Dedifferentiated amniotic fluid mesenchymal stem cell (primary cell): ENCODE results near the gene PDE2A.

Experiments
- DNase-seq: peaks from one replicate; pipeline ENCODE4 v3.0.0-alpha.2; 2016; ENCODE audit errors: extremely low spot score

The PDE2A gene

DNA sequence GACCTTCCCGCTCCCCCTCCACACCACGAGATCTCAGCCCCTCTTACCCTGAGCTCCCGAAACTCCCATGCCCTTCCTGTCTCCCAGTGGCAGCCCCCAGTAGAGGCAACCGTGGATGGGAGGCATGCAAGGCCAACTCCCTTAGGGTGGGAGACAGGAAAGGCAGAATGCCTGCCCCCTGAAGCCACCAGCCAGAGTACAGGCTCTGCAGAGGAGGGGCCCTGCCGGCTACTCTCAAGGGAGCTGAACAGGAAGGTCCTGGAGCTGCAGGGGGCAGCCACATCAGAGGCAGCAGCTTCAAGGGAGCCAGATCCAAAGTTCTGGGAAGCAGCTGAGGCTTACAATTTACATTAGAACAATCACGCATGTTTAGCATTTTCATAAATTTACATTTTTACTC lies 38.3 kb downstream of the PDE2A start:
- no peak for DNase-seq

DNA sequence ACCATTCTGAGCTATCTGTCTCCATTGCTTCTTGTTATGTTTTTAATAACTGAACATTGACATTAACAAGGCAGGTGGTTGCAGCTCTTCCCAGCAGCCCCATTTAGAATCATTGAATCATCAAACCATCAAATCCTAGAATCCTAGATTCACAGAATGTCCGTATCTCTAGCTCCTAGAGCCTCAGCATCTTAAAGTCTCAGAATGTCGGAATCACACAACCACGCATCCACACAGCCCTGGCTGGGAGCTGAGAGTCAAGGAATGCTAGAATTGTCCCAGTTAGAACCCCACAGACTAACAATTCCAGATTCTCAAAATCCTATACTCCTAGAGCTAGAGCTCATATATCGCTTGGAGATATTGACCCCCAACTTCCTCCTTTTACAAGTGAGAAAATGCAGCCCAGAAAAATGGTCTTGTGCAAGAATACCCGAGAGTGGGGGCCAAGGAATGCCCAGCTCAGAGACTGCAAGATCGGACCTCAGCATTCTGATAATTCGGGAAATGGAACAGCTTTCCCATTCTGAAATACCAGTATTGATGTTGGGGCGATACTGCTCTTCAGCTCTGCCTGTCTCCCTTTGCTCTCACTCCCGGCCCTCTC lies 38.8 kb downstream of the PDE2A start:
- DNase-seq: no peak

DNA sequence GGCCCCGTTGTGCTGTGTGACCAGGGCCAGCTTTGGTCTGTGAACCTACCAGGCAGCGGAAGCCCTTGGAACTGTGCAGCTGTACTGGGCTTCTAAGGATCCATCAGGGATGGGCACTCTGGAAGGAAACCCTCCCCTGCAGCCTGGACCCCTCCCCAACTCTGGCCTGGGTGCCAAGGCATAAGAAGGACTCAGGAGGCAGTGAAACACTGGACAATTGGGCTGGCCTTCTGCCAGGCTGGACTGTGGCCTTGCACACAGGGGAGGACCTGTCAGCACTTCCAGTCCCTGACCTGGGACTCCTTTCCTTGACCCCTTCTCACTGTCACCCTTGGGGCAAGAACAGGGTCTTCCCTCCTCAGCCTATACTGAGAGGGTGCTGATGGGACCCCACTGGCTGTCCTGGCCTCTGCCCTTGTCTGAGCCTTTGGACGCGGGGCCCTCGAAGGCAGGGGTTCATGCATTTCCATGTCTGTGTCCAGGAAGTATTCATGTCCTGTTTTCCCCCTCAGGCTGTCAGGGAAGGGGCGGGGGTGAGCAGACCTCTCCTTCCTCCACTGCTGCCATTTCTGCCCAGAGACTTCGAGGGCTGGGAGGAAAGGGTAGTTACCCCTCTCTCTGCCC lies 39.6 kb downstream of the PDE2A start:
- DNase-seq: no peak

DNA sequence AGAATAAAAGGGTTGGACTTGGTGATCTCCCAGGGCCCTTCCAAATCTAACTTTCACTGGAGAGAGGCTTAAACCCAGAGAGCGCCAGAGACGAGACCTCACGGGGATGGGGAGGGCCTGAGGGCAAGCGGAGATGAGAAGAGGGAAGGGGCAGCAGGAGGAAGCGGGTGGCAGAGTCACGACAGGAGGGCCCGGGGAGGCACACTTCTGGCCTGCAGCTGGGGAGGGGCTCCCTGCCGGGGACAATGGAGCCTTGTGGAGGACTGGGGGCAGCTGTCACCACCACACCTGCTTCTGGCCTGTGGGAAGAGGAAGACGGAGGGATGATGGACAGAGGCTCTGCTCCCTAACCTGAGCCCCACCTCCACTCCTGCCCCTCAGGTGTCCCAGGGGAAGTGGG lies 40.2 kb downstream of the PDE2A start:
- DNase-seq: no peak

DNA sequence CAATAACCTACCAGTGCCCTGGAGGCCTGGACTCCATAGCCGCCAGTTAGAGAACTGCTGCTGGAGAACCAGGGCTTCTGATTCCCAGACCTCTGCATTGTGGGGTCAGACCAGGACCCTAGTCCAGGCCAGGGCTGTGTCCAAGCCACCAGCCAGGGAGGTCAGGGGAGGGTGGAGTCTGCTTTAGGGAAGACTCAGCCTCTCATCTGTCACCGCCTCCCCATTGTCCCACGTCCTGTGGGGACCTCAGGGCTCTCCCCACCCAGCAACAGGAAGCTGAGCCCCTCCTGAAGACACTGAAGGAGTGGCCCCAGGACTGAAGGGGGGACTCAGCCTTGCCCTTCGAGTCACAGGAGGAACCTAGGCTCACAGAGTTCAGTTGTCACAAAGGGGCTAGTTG lies 41.2 kb downstream of the PDE2A start:
- DNase-seq: no peak

DNA sequence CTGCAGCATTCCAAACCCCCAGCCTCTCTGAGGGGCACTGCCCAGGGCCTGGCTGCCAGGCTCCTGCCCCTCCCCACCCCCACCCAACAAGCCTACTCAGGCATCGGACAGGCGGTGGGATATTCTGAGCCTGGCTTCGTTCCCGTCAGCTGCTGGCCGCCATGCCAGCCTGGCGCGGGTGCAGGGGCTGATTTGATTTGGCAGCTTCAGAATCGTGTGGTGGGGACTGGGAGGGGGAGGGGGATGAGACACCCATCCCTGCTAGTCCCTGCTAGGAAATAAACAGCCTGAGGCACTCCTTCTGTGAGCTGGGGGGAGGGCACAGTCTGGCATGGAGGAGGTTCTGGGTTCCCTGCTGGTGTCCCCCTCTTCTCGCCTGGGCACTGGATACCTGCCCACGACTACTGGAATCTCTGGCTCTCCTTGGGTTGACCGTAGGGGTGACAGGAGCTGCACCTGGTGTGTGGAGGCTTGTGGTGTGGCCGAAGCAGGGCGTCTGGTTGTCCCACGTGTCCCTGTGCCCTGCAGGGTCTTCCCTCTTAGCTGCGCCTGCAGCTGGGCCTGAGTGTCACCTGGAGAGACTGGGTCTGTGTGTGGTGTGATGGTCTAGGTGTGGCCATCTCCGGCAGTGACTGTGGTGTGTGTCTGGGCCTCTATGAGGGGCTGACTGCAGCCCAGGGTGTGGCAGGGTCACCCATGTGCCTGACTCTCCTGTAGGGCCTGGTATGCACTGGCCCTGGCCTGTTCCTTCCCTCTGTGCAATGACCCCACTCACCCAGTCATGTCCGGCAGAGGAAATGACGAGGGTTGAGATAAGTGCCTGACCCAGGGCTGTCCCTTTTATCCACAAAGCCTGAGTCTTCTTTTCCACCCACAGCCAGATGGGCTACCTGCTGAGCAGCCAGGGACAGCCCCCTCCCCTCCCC lies 42.2 kb downstream of the PDE2A start:
- DNase-seq: no peak

DNA sequence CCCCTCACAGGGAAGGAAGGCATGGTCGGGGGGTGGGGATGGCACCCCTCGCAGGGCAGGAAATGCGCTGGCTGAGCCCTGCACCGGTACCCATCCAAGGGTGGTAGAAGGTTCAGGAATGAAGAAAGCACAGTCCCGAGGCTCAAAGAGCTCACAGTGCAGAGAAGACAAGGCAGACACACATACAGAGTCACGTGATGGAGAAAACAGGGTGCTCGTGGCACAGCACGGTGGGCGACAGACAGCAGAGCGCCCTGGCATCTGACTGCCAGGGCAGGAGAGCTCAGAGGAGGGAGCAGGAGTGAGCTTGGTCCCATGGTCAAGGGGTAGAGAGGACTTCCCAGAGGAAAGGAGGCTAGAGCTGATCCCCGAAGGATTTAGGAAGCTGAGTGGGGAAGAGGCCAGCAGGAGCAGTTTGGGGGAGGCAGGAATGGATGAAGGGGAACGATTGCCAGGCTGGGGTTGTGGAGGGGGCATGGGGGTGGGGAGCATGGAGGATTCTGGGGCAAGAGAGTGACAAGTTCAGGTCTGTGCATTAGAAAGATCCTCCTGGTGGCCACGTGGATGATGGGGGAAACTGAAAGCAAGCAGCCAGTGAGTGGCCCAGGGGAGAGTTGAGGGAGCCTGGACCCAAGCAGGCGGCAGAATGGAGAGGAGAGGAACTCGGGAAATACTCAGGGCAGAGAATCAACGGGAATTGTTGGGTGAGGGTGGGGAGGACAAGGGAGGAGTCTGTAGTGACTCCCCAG lies 43.9 kb downstream of the PDE2A start:
- no peak for DNase-seq

DNA sequence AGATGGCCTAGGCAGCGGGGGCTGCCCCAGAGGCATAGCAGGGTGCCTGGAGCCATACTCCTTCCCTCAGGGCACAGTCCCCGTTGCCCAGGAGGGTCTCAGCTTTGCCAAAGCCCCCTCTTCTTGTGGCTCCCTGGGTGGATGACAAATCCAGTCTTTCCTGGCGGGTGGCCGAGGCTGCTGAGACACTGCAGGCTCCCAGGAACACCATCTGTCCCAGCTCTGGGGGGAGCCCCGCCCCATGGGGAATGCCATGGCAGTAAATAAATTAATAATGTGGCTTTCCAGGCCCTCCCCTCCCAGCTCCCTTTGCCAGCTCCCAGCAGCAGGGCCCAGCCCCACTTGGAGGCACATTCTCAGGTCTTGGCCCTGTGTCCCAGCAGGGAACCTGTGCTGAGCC lies 45.0 kb downstream of the PDE2A start:
- DNase-seq: no peak

DNA sequence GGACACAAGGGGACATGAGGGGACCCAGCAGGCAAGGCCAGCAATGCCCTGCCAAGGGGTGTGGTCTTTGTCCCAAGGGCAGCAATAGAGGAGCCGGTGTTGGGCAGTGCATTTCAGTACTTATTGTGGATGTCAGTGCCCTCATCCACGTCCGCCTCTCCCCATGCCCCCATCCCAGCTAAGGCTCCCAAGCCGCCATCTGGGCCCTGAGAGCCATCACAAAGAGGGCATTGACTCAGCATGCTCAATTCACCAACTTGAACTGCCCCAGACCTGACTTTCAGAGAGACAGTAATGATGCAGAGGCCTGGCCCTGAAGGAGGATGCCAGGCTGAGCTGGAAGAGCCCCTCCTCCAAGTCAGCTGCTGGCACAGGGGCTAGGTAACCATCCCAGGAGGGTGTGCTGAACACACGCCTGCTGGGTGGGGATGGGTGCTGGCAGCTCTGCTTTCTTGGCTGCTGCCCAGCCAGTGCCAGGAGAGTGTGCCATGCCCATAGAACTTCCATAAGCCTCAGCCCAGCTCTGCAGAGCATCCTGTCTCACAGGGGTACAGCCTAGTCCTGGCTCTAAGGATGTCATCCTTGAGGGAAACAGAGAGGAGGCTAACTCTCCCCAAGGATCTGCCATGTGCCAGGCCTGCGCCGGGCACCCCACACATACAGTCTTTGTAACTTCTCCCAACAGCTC lies 46.5 kb downstream of the PDE2A start:
- no peak for DNase-seq

DNA sequence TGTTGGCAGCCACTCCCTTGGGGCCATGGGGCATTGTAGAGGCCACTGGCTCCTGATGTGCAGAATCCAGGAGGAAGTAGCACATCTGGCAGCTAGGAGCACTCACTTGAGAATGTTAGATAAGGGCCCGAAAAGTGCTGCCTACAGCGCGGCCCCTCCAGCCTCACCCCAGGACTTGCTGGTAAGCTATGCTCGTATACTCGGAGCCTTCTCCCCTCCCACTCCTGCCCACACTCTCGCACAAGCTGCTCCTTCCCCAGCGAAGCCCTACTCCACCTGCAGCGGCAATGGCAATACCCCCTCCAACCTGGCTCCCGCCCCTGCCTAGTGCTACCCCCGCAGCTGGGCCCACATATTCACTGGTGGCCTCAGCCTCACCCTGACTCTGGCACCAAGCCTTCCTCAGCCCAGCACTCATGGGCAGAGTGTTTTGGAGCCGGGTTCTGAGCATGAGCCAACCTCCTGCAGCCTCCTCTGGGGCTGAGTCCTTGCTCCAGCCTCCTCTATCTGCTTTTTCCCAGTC lies 47.7 kb downstream of the PDE2A start:
- no peak for DNase-seq

DNA sequence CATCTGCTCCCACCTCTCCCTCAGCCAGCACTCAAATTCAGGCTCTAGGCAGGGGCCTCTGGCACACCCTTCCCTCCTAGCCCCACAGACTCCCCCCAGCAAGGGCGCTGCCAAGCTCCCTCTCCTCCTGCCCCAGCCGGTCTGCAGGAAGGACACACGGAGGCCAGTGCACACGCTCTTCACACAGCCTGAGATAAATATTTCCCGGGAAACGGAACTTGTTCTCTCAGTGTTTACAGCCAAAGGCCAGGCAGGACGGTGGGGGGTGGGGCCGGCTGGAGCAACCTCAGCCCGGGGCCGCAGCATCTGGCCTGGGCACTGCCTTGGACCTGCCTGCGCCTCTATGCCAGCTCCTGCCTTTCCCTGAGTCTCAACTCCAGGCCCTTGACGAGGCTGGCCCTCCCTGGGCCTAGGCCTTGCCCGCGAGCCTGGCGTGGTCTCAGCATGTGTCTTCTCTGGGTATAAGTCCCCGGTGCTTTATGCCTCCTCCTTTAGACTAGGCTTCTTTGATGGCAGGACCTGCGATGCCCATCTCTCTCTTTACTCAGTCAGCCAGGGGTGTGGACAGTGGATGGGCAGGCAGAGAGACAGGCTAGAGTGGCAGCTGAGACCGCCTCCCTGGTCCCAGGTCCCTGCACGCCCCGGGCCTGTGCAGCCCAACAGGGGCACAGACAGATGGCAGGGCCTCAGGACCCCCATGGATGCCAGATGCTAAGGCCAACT lies 48.4 kb downstream of the PDE2A start:
- DNase-seq: no peak

DNA sequence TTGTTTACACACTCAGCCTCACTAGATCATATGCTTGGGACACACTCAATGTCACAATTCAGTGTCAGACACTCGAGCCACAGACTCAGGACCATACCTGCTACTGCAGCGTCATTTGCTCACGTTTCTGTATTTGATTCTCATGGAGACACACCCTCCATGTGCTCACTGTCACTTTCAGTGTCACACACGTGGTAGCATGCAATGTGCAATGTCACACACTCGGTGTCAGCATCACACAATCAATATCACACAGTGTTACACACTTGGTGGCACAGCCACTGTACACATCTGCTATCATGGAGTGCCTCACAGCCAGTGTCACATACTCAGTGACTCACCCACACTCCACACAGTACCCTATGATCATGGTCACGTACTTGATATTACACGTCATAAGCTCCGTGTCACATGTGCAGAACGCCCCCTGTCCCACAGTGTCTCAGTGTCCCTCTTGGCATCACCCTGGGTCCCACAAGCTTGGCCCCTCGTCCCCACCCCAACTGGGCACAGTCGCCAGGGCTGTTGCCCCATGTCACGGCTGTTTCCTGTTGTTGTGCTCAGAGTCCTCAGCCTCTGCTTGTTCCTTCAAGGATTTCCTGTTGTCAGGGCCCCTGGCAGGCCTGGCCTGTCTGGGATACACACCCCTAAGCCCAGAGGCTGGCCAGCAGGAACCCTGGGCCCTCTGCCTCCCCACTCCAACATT lies 49.6 kb downstream of the PDE2A start:
- DNase-seq: no peak

DNA sequence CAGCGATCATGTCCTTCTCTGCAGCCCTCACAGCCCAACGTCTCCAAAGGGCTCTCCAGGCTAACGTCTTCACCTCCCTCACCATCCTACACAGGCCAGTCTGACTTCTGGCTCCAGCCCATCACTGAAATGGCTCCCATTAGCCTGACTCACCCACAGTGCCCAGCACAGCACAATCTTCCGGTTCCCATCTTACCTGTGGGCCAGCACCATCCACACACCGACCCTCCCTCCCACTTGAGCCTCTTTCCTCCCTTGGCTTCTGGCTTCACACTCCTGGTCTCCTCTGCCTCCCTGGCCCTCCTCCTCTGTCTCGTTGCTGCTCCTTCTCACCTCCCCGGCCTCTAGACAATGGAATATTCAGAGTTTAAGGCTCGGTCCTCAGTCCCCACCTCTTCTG lies 51.2 kb downstream of the PDE2A start:
- DNase-seq: no peak

DNA sequence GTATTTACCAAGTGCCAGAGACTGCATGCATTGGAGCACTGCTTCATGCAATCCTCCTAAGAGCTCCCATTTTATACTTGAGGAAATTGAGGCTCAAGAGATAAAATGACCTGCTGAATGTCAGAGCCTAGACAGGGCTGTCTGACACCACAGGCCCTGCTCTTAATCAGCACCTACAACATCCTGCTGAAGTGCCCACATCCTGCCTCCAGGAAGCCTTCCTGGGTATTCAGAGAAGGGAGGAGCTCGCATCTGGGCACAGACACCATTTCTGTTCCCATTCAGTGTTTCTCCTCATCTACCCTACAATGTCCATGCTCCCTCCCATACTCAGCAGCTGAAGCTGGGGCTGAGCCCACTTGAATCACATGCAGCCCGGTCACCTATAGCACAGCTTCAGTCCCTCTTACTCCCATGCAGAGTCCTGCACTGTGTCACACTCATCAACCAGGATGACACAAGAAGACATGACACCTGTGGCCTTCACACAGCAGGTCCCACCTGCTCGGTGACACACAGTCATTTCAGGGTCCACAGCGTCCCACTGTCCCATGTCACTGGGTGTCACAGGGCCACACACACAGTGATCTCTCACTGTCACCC lies 53.1 kb downstream of the PDE2A start:
- DNase-seq: no peak

DNA sequence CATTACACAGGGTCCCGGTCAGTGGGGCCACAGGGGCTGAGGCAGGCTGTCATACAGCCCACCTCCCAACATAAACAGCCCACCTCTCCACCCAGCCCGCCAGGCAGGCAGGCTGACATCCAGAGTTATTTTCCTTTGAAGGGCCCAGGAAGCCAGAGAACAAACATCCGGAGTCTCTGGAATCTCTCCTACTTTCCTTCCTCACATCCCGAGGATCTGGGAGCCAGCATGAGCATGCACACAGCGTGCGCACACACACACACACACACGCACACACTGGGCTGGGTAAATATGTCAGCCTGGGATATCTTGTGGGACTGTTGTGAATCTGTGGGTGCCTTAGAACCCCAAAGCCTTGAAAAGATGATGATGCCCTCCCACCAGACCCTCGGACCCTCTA lies 55.4 kb downstream of the PDE2A start:
- DNase-seq: no peak

DNA sequence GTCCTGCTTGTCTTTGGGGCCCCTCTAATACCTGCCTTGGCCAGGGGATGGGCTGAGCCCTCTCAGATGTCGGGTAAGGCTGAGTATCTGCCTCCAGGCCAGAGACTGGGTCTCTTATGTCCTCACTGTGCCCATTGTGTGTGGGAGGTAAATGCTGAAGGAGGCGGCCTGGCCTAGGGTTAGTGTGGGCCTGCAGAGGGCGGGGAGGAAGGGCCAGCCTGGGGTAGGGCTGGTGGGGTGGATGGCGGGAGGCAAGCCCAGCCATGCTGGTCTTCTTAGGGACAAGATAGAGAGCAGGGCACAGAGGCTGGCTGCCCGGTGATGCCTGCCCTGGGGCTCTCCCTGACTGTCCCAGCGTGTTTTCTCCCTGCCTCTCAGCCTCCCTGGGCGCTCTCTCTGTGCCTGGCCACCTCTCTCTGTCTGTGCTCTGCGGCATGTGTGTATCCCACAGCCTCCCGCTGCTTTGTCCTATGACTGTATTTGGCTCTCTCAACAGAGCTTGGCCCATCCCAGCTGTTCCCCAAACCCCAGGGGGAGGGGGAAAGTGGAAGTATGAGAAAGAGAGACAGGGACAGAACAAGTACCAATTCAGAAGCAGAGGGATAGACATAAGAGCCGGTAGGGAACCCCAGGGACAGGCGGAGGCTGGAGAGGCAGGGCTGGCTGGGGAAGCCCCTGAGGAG lies 57.0 kb downstream of the PDE2A start:
- DNase-seq: no peak

DNA sequence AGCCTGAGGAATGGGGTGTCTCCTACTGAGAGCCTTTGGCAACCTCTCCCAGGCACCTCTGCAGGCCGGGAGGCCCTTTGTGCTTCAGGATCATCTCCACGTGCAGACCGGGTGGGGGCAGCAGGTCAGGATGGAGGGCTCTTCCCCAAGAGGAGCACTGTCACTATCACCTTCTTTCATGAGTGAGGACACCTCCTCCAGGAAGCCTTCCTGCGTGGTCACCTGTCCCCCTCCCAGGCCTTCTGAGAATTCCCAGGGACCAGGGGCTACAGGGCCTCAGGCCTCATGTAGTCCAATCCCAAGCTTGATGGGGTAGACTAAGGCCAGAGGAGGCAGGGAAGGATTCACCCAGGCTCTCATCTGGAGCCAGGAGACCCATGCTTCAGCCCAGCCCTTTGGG lies 57.6 kb downstream of the PDE2A start:
- no peak for DNase-seq

DNA sequence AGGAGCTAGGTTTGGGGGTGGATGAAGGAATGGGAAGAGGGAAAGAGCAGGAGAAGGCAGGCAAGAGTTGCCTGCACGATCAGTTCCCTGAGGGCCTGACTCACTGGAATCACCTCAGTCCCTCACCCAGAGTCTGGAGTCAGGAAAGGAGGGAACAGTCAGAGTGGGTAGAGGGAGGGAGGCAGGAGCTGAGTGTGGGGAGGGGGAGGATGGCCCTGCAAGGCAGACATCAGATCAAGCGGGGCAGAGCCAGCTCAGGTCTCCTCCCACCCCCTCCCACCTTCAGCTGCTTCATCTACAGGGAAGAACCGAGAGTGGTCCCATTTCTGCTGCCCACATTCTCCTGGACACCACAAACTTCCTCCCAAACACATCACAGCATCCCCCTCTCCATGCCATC lies 58.9 kb downstream of the PDE2A start:
- DNase-seq: no peak

DNA sequence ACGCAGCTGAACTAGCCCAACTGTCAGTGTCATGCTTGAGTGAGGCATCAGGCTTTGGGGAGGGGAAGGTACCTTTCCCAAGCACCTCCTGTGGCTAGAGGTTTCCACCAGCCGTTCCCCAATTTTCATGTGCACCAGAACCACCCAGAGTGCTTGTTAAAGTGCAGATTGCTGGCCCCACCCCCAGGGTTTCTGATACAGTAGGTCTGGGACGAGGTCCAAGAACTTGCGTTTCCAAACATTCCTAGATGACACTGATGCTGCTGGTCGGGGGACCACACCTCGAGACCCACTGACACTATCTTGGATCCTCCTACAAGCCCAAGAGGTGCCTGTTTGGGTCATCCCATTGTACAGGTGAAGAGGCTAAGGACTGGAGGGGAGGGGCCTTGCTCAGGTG lies 59.8 kb downstream of the PDE2A start:
- no peak for DNase-seq
